Stimulated activated CD8-positive, alpha-beta memory T cell treated with anti-CD3 and anti-CD28 coated beads, Interleukin-2, amount 100 ng/mL, for 1 hour (primary cell): ENCODE data around the gene HDGFL3.
"Not testable (repeated sequence)": the region's sequence is repeated elsewhere in the genome, so short reads cannot be mapped to it uniquely, and the experiment has no call there.

ENCODE experiments used
- DNase-seq, 2 donors: peaks; one replicate each; pipeline ENCODE4 v3.0.0-alpha.2; 2020; ENCODE audit warnings: low read depth in 2 of 2

The HDGFL3 gene

GRCh38 chr15:83100097-83100646 lies 107.5 kb downstream of the HDGFL3 start:
- no peak for DNase-seq

- DNase-seq = no peak
Measured at GRCh38 chr15:83099290-83099689, 108.3 kb downstream of the HDGFL3 start.

- no peak for DNase-seq
Measured at GRCh38 chr15:83098079-83098478, 109.5 kb downstream of the HDGFL3 start.

- no peak for DNase-seq
Measured at GRCh38 chr15:83094583-83094982, 113.0 kb downstream of the HDGFL3 start.

- no peak for DNase-seq
Measured at GRCh38 chr15:83092309-83092976, 115.2 kb downstream of the HDGFL3 start.

- not testable (repeated sequence) for DNase-seq
Measured at GRCh38 chr15:83091965-83092308, 115.7 kb downstream of the HDGFL3 start.

- no peak for DNase-seq
Measured at GRCh38 chr15:83090465-83090864, 117.2 kb downstream of the HDGFL3 start.

GRCh38 chr15:83088876-83089275 lies 118.7 kb downstream of the HDGFL3 start:
- no peak for DNase-seq

- DNase-seq = no peak
Measured at GRCh38 chr15:83087576-83087975, 120.0 kb downstream of the HDGFL3 start.

- DNase-seq = not testable (repeated sequence)
Measured at GRCh38 chr15:83085864-83086552, 121.6 kb downstream of the HDGFL3 start.

GRCh38 chr15:83085461-83085860 lies 122.2 kb downstream of the HDGFL3 start:
- not testable (repeated sequence) for DNase-seq

- DNase-seq = no peak
Measured at GRCh38 chr15:83082730-83083386, 124.8 kb downstream of the HDGFL3 start.

- no peak for DNase-seq
Measured at GRCh38 chr15:83081256-83082014, 126.2 kb downstream of the HDGFL3 start.

GRCh38 chr15:83078712-83079111 lies 128.9 kb downstream of the HDGFL3 start:
- DNase-seq = no peak
